ENCODE results near the gene NCAM1. TPM values are rescaled to one million over a fixed set of nuclear protein-coding genes. Genes with fewer than 3 reads are reported as not detected.

NCAM1 gene
- total RNA-seq, 2 experiments from 2014 or later, result 0.72 to 1.0 TPM

GRCh38 chr11:113255741-113256140, 294.5 kb downstream of the NCAM1 start:
- POLR2A ChIA-PET, result no interaction called here
- Mint-ChIP-seq H3K4me1 (no peaks in the 10 kb centered on the region), H3K27ac (no peak overlapping the region), H3K9me3 (no peaks in the 10 kb centered on the region), H3K36me3 (no peaks in the 10 kb centered on the region), H3K4me3 (no peak overlapping the region), H3K27me3 (peaks cover 20% of the 10 kb centered on the region)
- ATAC-seq (ENCODE audit: low read depth), result no peak
- no peak for DNase-seq

- Mint-ChIP-seq H3K4me3 (no peak overlapping the region), H3K27ac (no peak overlapping the region), H3K4me1 (no peaks in the 10 kb centered on the region), H3K9me3 (no peaks in the 10 kb centered on the region), H3K27me3 (peaks cover 20% of the 10 kb centered on the region), H3K36me3 (no peaks in the 10 kb centered on the region)
- ATAC-seq (ENCODE audit: low read depth), result no peak
- POLR2A ChIA-PET, result no interaction called here
- no peak for DNase-seq
Observed at GRCh38 chr11:113256431-113257202, 295.4 kb downstream of the NCAM1 start.

- POLR2A ChIA-PET, result no interaction called here
- H3K27ac Mint-ChIP-seq, result no peak overlapping the region
- H3K36me3 Mint-ChIP-seq, result no peaks in the 10 kb centered on the region
- no peak for DNase-seq
- no peak for ATAC-seq (ENCODE audit: low read depth)
- no peak overlapping the region for H3K4me3 Mint-ChIP-seq
- peaks cover 7% of the 10 kb centered on the region for H3K27me3 Mint-ChIP-seq
- peaks cover 2% of the 10 kb centered on the region for H3K4me1 Mint-ChIP-seq
- no peaks in the 10 kb centered on the region for H3K9me3 Mint-ChIP-seq
Observed at GRCh38 chr11:113260096-113260425, 298.8 kb downstream of the NCAM1 start.

GRCh38 chr11:113260541-113260940, 299.3 kb downstream of the NCAM1 start:
- DNase-seq (no peak), ATAC-seq (ENCODE audit: low read depth) (no peak)
- Mint-ChIP-seq H3K27ac (no peak overlapping the region), H3K36me3 (no peaks in the 10 kb centered on the region), H3K9me3 (no peaks in the 10 kb centered on the region), H3K27me3 (peaks cover 6% of the 10 kb centered on the region), H3K4me3 (no peak overlapping the region), H3K4me1 (peaks cover 2% of the 10 kb centered on the region)
- POLR2A ChIA-PET, result no interaction called here

GRCh38 chr11:113261709-113262475, 300.7 kb downstream of the NCAM1 start:
- peaks cover 4% of the 10 kb centered on the region for H3K27me3 Mint-ChIP-seq
- no peaks in the 10 kb centered on the region for H3K9me3 Mint-ChIP-seq
- DNase-seq (no peak), ATAC-seq (ENCODE audit: low read depth) (no peak)
- H3K4me1 Mint-ChIP-seq, result peaks cover 2% of the 10 kb centered on the region
- no peaks in the 10 kb centered on the region for H3K36me3 Mint-ChIP-seq
- no peak overlapping the region for H3K4me3 Mint-ChIP-seq
- POLR2A ChIA-PET, result no interaction called here
- H3K27ac Mint-ChIP-seq, result no peak overlapping the region

GRCh38 chr11:113262594-113262993, 301.4 kb downstream of the NCAM1 start:
- Mint-ChIP-seq H3K4me3 (no peak overlapping the region), H3K36me3 (no peaks in the 10 kb centered on the region), H3K27me3 (peaks cover 8% of the 10 kb centered on the region), H3K4me1 (peaks cover 2% of the 10 kb centered on the region), H3K27ac (no peak overlapping the region), H3K9me3 (no peaks in the 10 kb centered on the region)
- POLR2A ChIA-PET, result no interaction called here
- DNase-seq, result no peak
- ATAC-seq (ENCODE audit: low read depth), result no peak

- POLR2A ChIA-PET, result no interaction called here
- no peak overlapping the region for H3K27ac Mint-ChIP-seq
- H3K36me3 Mint-ChIP-seq, result no peaks in the 10 kb centered on the region
- no peak for DNase-seq
- no peak for ATAC-seq (ENCODE audit: low read depth)
- no peak overlapping the region for H3K4me3 Mint-ChIP-seq
- peaks cover 8% of the 10 kb centered on the region for H3K27me3 Mint-ChIP-seq
- peaks cover 2% of the 10 kb centered on the region for H3K4me1 Mint-ChIP-seq
- no peaks in the 10 kb centered on the region for H3K9me3 Mint-ChIP-seq
Observed at GRCh38 chr11:113263458-113264259, 302.4 kb downstream of the NCAM1 start.

GRCh38 chr11:113265362-113265761, 304.1 kb downstream of the NCAM1 start:
- Mint-ChIP-seq H3K27me3 (peaks cover 8% of the 10 kb centered on the region), H3K9me3 (no peaks in the 10 kb centered on the region), H3K27ac (no peak overlapping the region), H3K4me3 (no peak overlapping the region), H3K36me3 (no peaks in the 10 kb centered on the region), H3K4me1 (peaks cover 2% of the 10 kb centered on the region)
- ATAC-seq (ENCODE audit: low read depth) (no peak), DNase-seq (no peak)
- POLR2A ChIA-PET, result no interaction called here

GRCh38 chr11:113267493-113267892, 306.3 kb downstream of the NCAM1 start:
- DNase-seq, result no peak
- Mint-ChIP-seq H3K27me3 (peaks cover 8% of the 10 kb centered on the region), H3K36me3 (no peaks in the 10 kb centered on the region), H3K4me3 (no peak overlapping the region), H3K9me3 (no peaks in the 10 kb centered on the region), H3K4me1 (no peaks in the 10 kb centered on the region), H3K27ac (no peak overlapping the region)
- no peak for ATAC-seq (ENCODE audit: low read depth)
- POLR2A ChIA-PET, result no interaction called here

- Mint-ChIP-seq H3K27ac (no peak overlapping the region), H3K27me3 (peaks cover 5% of the 10 kb centered on the region), H3K4me3 (no peak overlapping the region), H3K4me1 (no peaks in the 10 kb centered on the region), H3K36me3 (no peaks in the 10 kb centered on the region), H3K9me3 (no peaks in the 10 kb centered on the region)
- no peak for DNase-seq
- no peak for ATAC-seq (ENCODE audit: low read depth)
- POLR2A ChIA-PET, result no interaction called here
Observed at GRCh38 chr11:113269096-113269495, 307.9 kb downstream of the NCAM1 start.

- no peak for DNase-seq
- Mint-ChIP-seq H3K4me3 (no peak overlapping the region), H3K27me3 (peaks cover 5% of the 10 kb centered on the region), H3K9me3 (no peaks in the 10 kb centered on the region), H3K4me1 (no peaks in the 10 kb centered on the region), H3K36me3 (no peaks in the 10 kb centered on the region), H3K27ac (no peak overlapping the region)
- no peak for ATAC-seq (ENCODE audit: low read depth)
- POLR2A ChIA-PET, result no interaction called here
Observed at GRCh38 chr11:113269636-113270035, 308.4 kb downstream of the NCAM1 start.

- Mint-ChIP-seq H3K4me1 (no peaks in the 10 kb centered on the region), H3K27ac (no peak overlapping the region), H3K27me3 (peaks cover 5% of the 10 kb centered on the region), H3K4me3 (no peak overlapping the region), H3K36me3 (no peaks in the 10 kb centered on the region), H3K9me3 (no peaks in the 10 kb centered on the region)
- DNase-seq (no peak), ATAC-seq (ENCODE audit: low read depth) (no peak)
- POLR2A ChIA-PET, result no interaction called here
Observed at GRCh38 chr11:113270080-113270479, 308.9 kb downstream of the NCAM1 start.

GRCh38 chr11:113271551-113272245, 310.5 kb downstream of the NCAM1 start:
- no peak overlapping the region for H3K4me3 Mint-ChIP-seq
- H3K9me3 Mint-ChIP-seq, result no peaks in the 10 kb centered on the region
- POLR2A ChIA-PET, result no interaction called here
- H3K27ac Mint-ChIP-seq, result no peak overlapping the region
- no peak for DNase-seq
- peaks cover 5% of the 10 kb centered on the region for H3K27me3 Mint-ChIP-seq
- no peaks in the 10 kb centered on the region for H3K4me1 Mint-ChIP-seq
- ATAC-seq (ENCODE audit: low read depth), result no peak
- H3K36me3 Mint-ChIP-seq, result no peaks in the 10 kb centered on the region

All from activated naive CD8-positive, alpha-beta T cell treated with anti-CD3 and anti-CD28 coated beads, Interleukin-2, amount 10 ng/mL, durations not matched to agents 7 days and 5 days (primary cell).